Upper lobe of left lung (tissue), 6 donors: ENCODE measurements around the gene F5. TPM values are rescaled to one million over a fixed set of nuclear protein-coding genes. Genes with fewer than 3 reads are reported as not detected.
A peak's percentile ranks its signal among the peaks of the same experiment; 100 is the strongest.

ENCODE experiments used
- ATAC-seq, 2 donors: fragments of 200-7000 bp; cut with Tn5 transposase; one replicate each; pipeline ENCODE4 v1.9.1; 2022; ENCODE audit warnings: mild to moderate bottlenecking in 2 of 2, moderate library complexity in 2 of 2; ENCODE audit not compliant: low FRiP score in 2 of 2
- DNase-seq, 2 donors: peaks; one replicate each; pipeline ENCODE4 v3.0.0-alpha.2; 2019 to 2020
- H3K27ac ChIP-seq, 4 donors: fragments of 200-600 bp; sonication (generic); one replicate each; pipeline ENCODE4 v1.5.1; 2016 to 2019
- H3K27me3 ChIP-seq, 4 donors: fragments of 200-600 bp; sonication (generic); one replicate each; pipeline ENCODE4 v1.5.1; 2017 to 2019
- H3K36me3 ChIP-seq, 4 donors: fragments of 200-600 bp; sonication (generic); one replicate each; pipeline ENCODE4 v1.5.1; 2016 to 2019
- H3K4me1 ChIP-seq, 4 donors: fragments of 200-600 bp; sonication (generic); one replicate each; pipeline ENCODE4 v1.5.1; 2018 to 2019
- H3K4me3 ChIP-seq, 4 donors: fragments of 200-600 bp; sonication (generic); one replicate each; pipeline ENCODE4 v1.5.1; 2017 to 2019; ENCODE audit warnings: mild to moderate bottlenecking in 2 of 4, moderate library complexity in 1 of 4
- H3K9me3 ChIP-seq, 4 donors: fragments of 200-600 bp; sonication (generic); one replicate each; pipeline ENCODE4 v1.5.1; 2018 to 2019
- CTCF ChIP-seq, 6 experiments: fragments of 450-650 bp in 4 of 6; fragments of 200-600 bp in 2 of 6; sonication (generic) in 2 of 6; IDR thresholded peaks; one replicate each; pipeline ENCODE4 v1.5.1; 2016 to 2019; ENCODE audit warnings: antibody characterized with exemption in 6 of 6
- EP300 ChIP-seq, 4 donors: sonication (generic); formaldehyde crosslinking; IDR thresholded peaks; one replicate each; pipeline ENCODE4 v1.5.1; 2017; ENCODE audit warnings: antibody characterized with exemption in 4 of 4, control low read depth in 2 of 4
- POLR2A ChIP-seq, 4 donors: fragments of 450-650 bp; IDR thresholded peaks; one replicate each; pipeline ENCODE4 v1.5.1; 2016 to 2017; ENCODE audit warnings: antibody characterized with exemption in 4 of 4, mild to moderate bottlenecking in 2 of 4
- POLR2AphosphoS5 ChIP-seq, 2 donors: sonication (generic); formaldehyde crosslinking; IDR thresholded peaks; one replicate each; pipeline ENCODE4 v1.5.1; 2017; ENCODE audit warnings: antibody characterized with exemption in 2 of 2
- WGBS, 2 donors: methylation state at CpG; one replicate each; pipeline ENCODE4 v1.1.5; 2017 to 2018; 5-methylcytosine and 5-hydroxymethylcytosine counted together
- total RNA-seq, 6 donors: library from RNA; depleted of rRNA in 4 of 6; stranded (reverse); fragments of >200 nt in 4 of 6; gene quantifications; one replicate each; pipeline versions ENCODE4 v1.1.0 to v1.2.1, GENCODE V29; 2016 to 2021
- donor health status: DM: no; HTN: no; CAD: no; lungs with moderate emphysema.
- donor health status: DM: no; HTN: yes; CAD: no; lungs with severe emphysema.

F5 gene
- total RNA-seq, 6 donors from 2014 or later = 0.89 to 6.5 (median 2.2) TPM

- no peak for ATAC-seq
- Histone ChIP-seq H3K4me1 (peaks cover 0 to 4% (median 2%) of the 10 kb centered on the region in 4 donors), H3K27ac (no peak overlapping the region), H3K9me3 (no peaks in the 10 kb centered on the region), H3K36me3 (no peaks in the 10 kb centered on the region), H3K4me3 (no peak overlapping the region), H3K27me3 (no peaks in the 10 kb centered on the region)
- no peak for DNase-seq
- TF ChIP-seq CTCF (IDR thresholded peaks at IDR 0.05) = no peak
- no peak for TF ChIP-seq POLR2A (IDR thresholded peaks at IDR 0.05)
- no peak for TF ChIP-seq EP300 (IDR thresholded peaks at IDR 0.05)
- TF ChIP-seq POLR2AphosphoS5 (IDR thresholded peaks at IDR 0.05) = no peak
- 53 to 58% methylated on average over 2 of the region's 2 CpGs for WGBS, 2 donors
Observed at GRCh38 chr1:169514566-169515270, 71.6 kb downstream of the F5 start.

GRCh38 chr1:169513208-169513607 is 73.1 kb downstream of the F5 start:
- Histone ChIP-seq H3K27me3 (no peaks in the 10 kb centered on the region), H3K9me3 (no peaks in the 10 kb centered on the region), H3K36me3 (no peaks in the 10 kb centered on the region), H3K4me1 (peaks cover 4 to 13% (median 8%) of the 10 kb centered on the region in 4 donors), H3K27ac (peak overlapping the region in 1 of 4 donors; percentile 42), H3K4me3 (no peak overlapping the region)
- no peak for TF ChIP-seq POLR2AphosphoS5 (IDR thresholded peaks at IDR 0.05)
- no peak for TF ChIP-seq EP300 (IDR thresholded peaks at IDR 0.05)
- TF ChIP-seq POLR2A (IDR thresholded peaks at IDR 0.05) = no peak
- no peak for TF ChIP-seq CTCF (IDR thresholded peaks at IDR 0.05)
- ATAC-seq (peak in 1 of 2 donors; percentile 52), DNase-seq (no peak)

GRCh38 chr1:169511316-169512005 is 74.8 kb downstream of the F5 start:
- DNase-seq = no peak
- H3K36me3 ChIP-seq = no peaks in the 10 kb centered on the region
- H3K9me3 ChIP-seq = no peaks in the 10 kb centered on the region
- peaks cover 4 to 15% (median 10%) of the 10 kb centered on the region in 4 donors for H3K4me1 ChIP-seq
- ATAC-seq = peak in 1 of 2 donors; percentile 86
- TF ChIP-seq POLR2AphosphoS5 (IDR thresholded peaks at IDR 0.05) (peak in 1 of 2 donors; percentile 20), POLR2A (IDR thresholded peaks at IDR 0.05) (no peak)
- peak overlapping the region in 2 of 4 donors; percentile 5 to 15 for H3K27ac ChIP-seq
- H3K4me3 ChIP-seq = no peak overlapping the region
- WGBS, 2 donors = 66 to 74% methylated on average over 3 of the region's 3 CpGs
- H3K27me3 ChIP-seq = no peaks in the 10 kb centered on the region

- ATAC-seq (no peak), DNase-seq (no peak)
- 72 to 90% methylated on average over 4 of the region's 4 CpGs for WGBS, 2 donors
Observed at GRCh38 chr1:169510060-169510459, 76.2 kb downstream of the F5 start.

More at GRCh38 chr1:169510060-169510459, 76.2 kb downstream of the F5 start:
- no peaks in the 10 kb centered on the region for H3K27me3 ChIP-seq
- H3K4me3 ChIP-seq = no peak overlapping the region
- H3K9me3 ChIP-seq = no peaks in the 10 kb centered on the region
- peaks cover under 1 to 15% (median 10%) of the 10 kb centered on the region in 4 donors for H3K4me1 ChIP-seq
- H3K27ac ChIP-seq = no peak overlapping the region
- TF ChIP-seq CTCF (IDR thresholded peaks at IDR 0.05) = no peak
- no peak for TF ChIP-seq POLR2AphosphoS5 (IDR thresholded peaks at IDR 0.05)
- TF ChIP-seq EP300 (IDR thresholded peaks at IDR 0.05) = no peak
- TF ChIP-seq POLR2A (IDR thresholded peaks at IDR 0.05) = no peak
- H3K36me3 ChIP-seq = no peaks in the 10 kb centered on the region
